IMR-90 (cell line): Measurements from ENCODE around the gene TMEM81. TPM values are rescaled to one million over a fixed set of nuclear protein-coding genes. Genes with fewer than 3 reads are reported as not detected.

ENCODE experiments used
- ATAC-seq: fragments of 200-7000 bp; cut with Tn5 transposase; 2 replicates; pipeline ENCODE4 v1.9.1; 2020; ENCODE audit warnings: low read depth, mild to moderate bottlenecking, moderate library complexity
- BruUV-seq: library from RNA; stranded (reverse); fragments of 400-500 nt; replicated peaks from 2 replicates; lab custom pipeline; 2021; lab: Mats Ljungman, UMichigan
- CTCF ChIA-PET: fragments of 300-600 bp; formaldehyde crosslinking; extraction: SDS; loops from one replicate; lab custom pipeline; 2021; ENCODE audit warnings: antibody characterized with exemption; lab: Yijun Ruan, JAX
- POLR2A ChIA-PET: fragments of 300-600 bp; sonication (Branson Sonifier 250); formaldehyde crosslinking; loops from one replicate; lab custom pipeline; 2022; ENCODE audit warnings: antibody characterized with exemption; ENCODE audit not compliant: unreplicated experiment; lab: Charles Lee
- DNase-seq: peaks from one replicate; pipeline ENCODE4 v3.0.0; 2013
- H2AFZ ChIP-seq: replicated peaks from 2 replicates; pipeline ENCODE3; 2013; ENCODE audit warnings: low read length, mild to moderate bottlenecking; ENCODE audit not compliant: poor library complexity
- H2AK5ac ChIP-seq: 2 replicates; pipeline ENCODE4 v1.6.1; 2013; ENCODE audit warnings: low read depth, low read length, inconsistent platforms
- H2AK9ac ChIP-seq: replicated peaks from 2 replicates; pipeline ENCODE3; 2013; ENCODE audit warnings: mild to moderate bottlenecking, low read depth, low read length, moderate library complexity; ENCODE audit not compliant: poor library complexity
- H2BK120ac ChIP-seq: 2 replicates; pipeline ENCODE4 v1.6.1; 2013; ENCODE audit warnings: low read depth, low read length, inconsistent platforms
- H2BK15ac ChIP-seq: 3 replicates; pipeline ENCODE4 v1.6.1; 2013; ENCODE audit warnings: low read depth, low read length, inconsistent platforms
- H2BK20ac ChIP-seq: 2 replicates; pipeline ENCODE4 v1.6.1; 2013; ENCODE audit warnings: low read depth, mild to moderate bottlenecking, inconsistent platforms, low read length, moderate library complexity
- H2BK5ac ChIP-seq: 2 replicates; pipeline ENCODE4 v1.6.1; 2013; ENCODE audit warnings: mild to moderate bottlenecking, low read depth, low read length, inconsistent platforms; ENCODE audit not compliant: poor library complexity, severe bottlenecking
- H3K14ac ChIP-seq: replicated peaks from 2 replicates; pipeline ENCODE4 v1.6.1; 2013; ENCODE audit warnings: low read depth, low read length, inconsistent platforms
- H3K18ac ChIP-seq: 2 replicates; pipeline ENCODE4 v1.6.1; 2013; ENCODE audit warnings: low read depth, low read length, control low read depth
- H3K23ac ChIP-seq: 2 replicates; pipeline ENCODE4 v1.6.1; 2013; ENCODE audit warnings: low read depth, low read length, inconsistent platforms
- H3K27ac ChIP-seq: 2 replicates; pipeline ENCODE4 v1.5.1; 2013; ENCODE audit warnings: mild to moderate bottlenecking, control low read depth, low read length; ENCODE audit not compliant: insufficient read depth
- H3K27me3 ChIP-seq: 2 replicates; pipeline ENCODE4 v1.6.1; 2013; ENCODE audit warnings: low read length; ENCODE audit not compliant: control insufficient read depth, insufficient read depth
- H3K36me3 ChIP-seq: 2 replicates; pipeline ENCODE4 v1.6.1; 2013; ENCODE audit warnings: low read length, mixed read lengths; ENCODE audit not compliant: control insufficient read depth, insufficient read depth
- H3K4ac ChIP-seq: 2 replicates; pipeline ENCODE4 v1.6.1; 2013; ENCODE audit warnings: low read depth, low read length, inconsistent platforms
- H3K4me1 ChIP-seq: 2 replicates; pipeline ENCODE4 v1.6.1; 2013; ENCODE audit warnings: low read length, mixed read lengths; ENCODE audit not compliant: control insufficient read depth, insufficient read depth
- H3K4me2 ChIP-seq: 2 replicates; pipeline ENCODE4 v1.6.1; 2013; ENCODE audit warnings: low read depth, mild to moderate bottlenecking, control low read depth, low read length, moderate library complexity
- H3K4me3 ChIP-seq: 2 replicates; pipeline ENCODE4 v1.5.1; 2013; ENCODE audit warnings: low read depth, mild to moderate bottlenecking, control low read depth, low read length, moderate library complexity; ENCODE audit not compliant: insufficient read depth
- H3K56ac ChIP-seq: 2 replicates; pipeline ENCODE4 v1.6.1; 2013; ENCODE audit warnings: low read length, inconsistent platforms; ENCODE audit not compliant: insufficient read depth; ENCODE audit errors: extremely low read depth
- H3K79me1 ChIP-seq, 2 experiments: 2 replicates each; pipeline ENCODE4 v1.6.1; 2013; ENCODE audit warnings: low read length in 2 of 2, inconsistent platforms in 1 of 2, low read depth in 1 of 2
- H3K9ac ChIP-seq: 2 replicates; pipeline ENCODE4 v1.6.1; 2013; ENCODE audit warnings: low read depth, low read length, control low read depth
- H3K9me1 ChIP-seq: 2 replicates; pipeline ENCODE4 v1.6.1; 2013; ENCODE audit warnings: low read length, inconsistent platforms; ENCODE audit not compliant: insufficient read depth
- H3K9me3 ChIP-seq: 2 replicates; pipeline ENCODE4 v1.6.1; 2013; ENCODE audit warnings: low read length; ENCODE audit not compliant: control insufficient read depth, insufficient read depth
- H4K20me1 ChIP-seq: 2 replicates; pipeline ENCODE4 v1.6.1; 2013; ENCODE audit warnings: low read length, inconsistent platforms; ENCODE audit not compliant: insufficient read depth
- H4K5ac ChIP-seq: 2 replicates; pipeline ENCODE4 v1.6.1; 2013; ENCODE audit warnings: mild to moderate bottlenecking, low read depth, low read length, control low read depth
- H4K8ac ChIP-seq, 2 experiments: 2 replicates each; pipeline ENCODE4 v1.6.1; 2013; ENCODE audit warnings: low read depth in 2 of 2, low read length in 2 of 2, control low read depth in 1 of 2, inconsistent platforms in 1 of 2
- H4K91ac ChIP-seq: 2 replicates; pipeline ENCODE4 v1.6.1; 2013; ENCODE audit warnings: low read depth, low read length, inconsistent platforms; ENCODE audit not compliant: insufficient read depth
- CEBPB ChIP-seq: IDR thresholded peaks from 2 replicates; pipeline ENCODE4 v1.6.1; 2012; ENCODE audit warnings: low read depth, low read length, improper control_type of control experiment
- FOS ChIP-seq: fragments of 150-350 bp; IDR thresholded peaks from 2 replicates; pipeline ENCODE4 v1.6.1; 2016; ENCODE audit warnings: low read depth, low read length
- MAFK ChIP-seq: IDR thresholded peaks from 2 replicates; pipeline ENCODE4 v1.6.1; 2012; ENCODE audit warnings: low read depth, low read length, improper control_type of control experiment
- MXI1 ChIP-seq: IDR thresholded peaks from 2 replicates; pipeline ENCODE4 v1.6.1; 2012; ENCODE audit warnings: low read depth, mild to moderate bottlenecking, low read length, moderate library complexity, borderline replicate concordance
- POLR2A ChIP-seq: IDR thresholded peaks from 2 replicates; pipeline ENCODE4 v1.6.1; 2012; ENCODE audit warnings: mild to moderate bottlenecking, low read depth, low read length
- RAD21 ChIP-seq: IDR thresholded peaks from 2 replicates; pipeline ENCODE4 v1.6.1; 2012; ENCODE audit warnings: low read length, improper control_type of control experiment
- RCOR1 ChIP-seq: IDR thresholded peaks from 2 replicates; pipeline ENCODE4 v1.6.1; 2012; ENCODE audit warnings: mild to moderate bottlenecking, low read length, improper control_type of control experiment; ENCODE audit not compliant: insufficient replicate concordance
- RFX5 ChIP-seq: IDR thresholded peaks from 2 replicates; pipeline ENCODE4 v1.8.0; 2012; ENCODE audit warnings: low read depth, mild to moderate bottlenecking, low read length, moderate library complexity
- SMC3 ChIP-seq: fragments of 150-350 bp; IDR thresholded peaks from 2 replicates; pipeline ENCODE4 v1.6.1; 2016; ENCODE audit warnings: low read depth, mild to moderate bottlenecking, antibody characterized with exemption, low read length, moderate library complexity
- USF2 ChIP-seq: fragments of 150-350 bp; IDR thresholded peaks from 2 replicates; pipeline ENCODE4 v1.6.1; 2017; ENCODE audit warnings: mild to moderate bottlenecking, antibody characterized with exemption, low read length, low read depth
- WGBS, 2 experiments: methylation state at CpG; one replicate each; pipeline versions ENCODE4 v1.1.5 to v1.1.7; 2013; ENCODE audit warnings: missing lambda C conversion rate in 2 of 2; ENCODE audit not compliant: insufficient read length in 1 of 2; ENCODE audit errors: extremely low coverage in 2 of 2; 5-methylcytosine and 5-hydroxymethylcytosine counted together
- dilution Hi-C: fragments of 300-500 bp; cut with HindIII; formaldehyde crosslinking; loops from one replicate; pipeline ENCODE4 v1.14.3; 2018; ENCODE audit warnings: low sequenced_read_pairs; ENCODE audit not compliant: unreplicated experiment
- in situ Hi-C: fragments of 300-500 bp; cut with MboI; formaldehyde crosslinking; loops from 3 replicates; pipeline ENCODE4 v1.14.3; 2019; ENCODE audit warnings: low sequenced_read_pairs, inconsistent platforms, mixed read lengths
- intact Hi-C: fragments of 100-400 bp; cut with micrococcal nuclease; formaldehyde crosslinking; loops from 2 replicates; pipeline ENCODE4 v1.10.0; 2022
- polyA plus RNA-seq, 3 experiments: library from polyadenylated mRNA; depleted of rRNA; stranded (reverse); fragments of >200 nt; gene quantifications; 2 replicates each; pipeline ENCODE4 v1.2.3, GENCODE V29; 2012; ENCODE audit warnings: low replicate concordance in 1 of 3
- total RNA-seq: library from RNA; depleted of rRNA; stranded (reverse); fragments of >200 nt; gene quantifications from 2 replicates; pipeline ENCODE4 v1.2.3, GENCODE V29; 2012

The TMEM81 gene
- total and polyA plus RNA-seq, 2 of the 4 experiments (the other 2 are of a cell fraction): 1.5 to 1.8 TPM

- no peak overlapping the region for H3K4me2 ChIP-seq
- H2BK20ac ChIP-seq: no peak overlapping the region
- H3K14ac ChIP-seq: no peak overlapping the region
- POLR2A ChIA-PET: no interaction called here
- no peak overlapping the region for H4K5ac ChIP-seq
- H4K20me1 ChIP-seq: no peaks in the 10 kb centered on the region
- H2BK5ac ChIP-seq: no peak overlapping the region
- TF ChIP-seq FOS (no peak), CEBPB (no peak), USF2 (no peak), POLR2A (no peak), RCOR1 (no peak), SMC3 (no peak), RAD21 (no peak), MXI1 (no peak), MAFK (no peak), RFX5 (no peak)
- no peak overlapping the region for H3K27ac ChIP-seq
- H2AK5ac ChIP-seq: no peak overlapping the region
- intact Hi-C loops (no loop called here), dilution Hi-C loops (no loop called here), in situ Hi-C loops (loop anchor here (5.0 kb wide), 1 partner anchor 72 kb away; no protein-coding TSS in a partner anchor)
- H3K9ac ChIP-seq: no peak overlapping the region
- H4K91ac ChIP-seq: no peak overlapping the region
- H3K27me3 ChIP-seq: peaks cover 24% of the 10 kb centered on the region
- H3K79me1 ChIP-seq: no peaks in the 10 kb centered on the region
- no peaks in the 10 kb centered on the region for H3K36me3 ChIP-seq
- no peak overlapping the region for H3K18ac ChIP-seq
- no peak overlapping the region for H3K56ac ChIP-seq
- no TSS peak for BruUV-seq
- no peak for DNase-seq
- no peak overlapping the region for H3K4ac ChIP-seq
- H3K4me1 ChIP-seq: no peaks in the 10 kb centered on the region
- H3K23ac ChIP-seq: no peak overlapping the region
- CTCF ChIA-PET: no interaction called here
- no peak overlapping the region for H2AK9ac ChIP-seq
- no peak overlapping the region for H3K4me3 ChIP-seq
- H3K9me3 ChIP-seq: no peaks in the 10 kb centered on the region
- no peak overlapping the region for H2BK15ac ChIP-seq
- no peak for ATAC-seq
- no peak overlapping the region for H4K8ac ChIP-seq
- no peak overlapping the region for H2AFZ ChIP-seq
- 69% methylated on average over 4 of the region's 6 CpGs; no CpG with 5 or more reads in 1 of the 2 experiments for WGBS, 2 experiments
- no peak overlapping the region for H2BK120ac ChIP-seq
- no peaks in the 10 kb centered on the region for H3K9me1 ChIP-seq
Observed at GRCh38 chr1:205059660-205060059, 24.6 kb downstream of the TMEM81 start.
